SKM-1 (cell line): ENCODE results near the gene YJEFN3.

Experiments used
- DNase-seq: peaks from one replicate; lab custom pipeline; 2025; ENCODE audit not compliant: unreplicated experiment; lab: John Stamatoyannopoulos, UW

Gene YJEFN3

GRCh38 chr19:19517235-19517619 is 11.5 kb upstream of the YJEFN3 start:
- no peak for DNase-seq

- DNase-seq = no peak
Measured at GRCh38 chr19:19520989-19521388, 7.7 kb upstream of the YJEFN3 start.

- no peak for DNase-seq
Measured at GRCh38 chr19:19523177-19523576, 5.5 kb upstream of the YJEFN3 start.

GRCh38 chr19:19524053-19524452 is 4.7 kb upstream of the YJEFN3 start:
- no peak for DNase-seq

GRCh38 chr19:19525611-19526380 is 2.9 kb upstream of the YJEFN3 start:
- no peak for DNase-seq

- DNase-seq = no peak
Measured at GRCh38 chr19:19526581-19527370, 1.9 kb upstream of the YJEFN3 start.

- DNase-seq = no peak
Measured at GRCh38 chr19:19527371-19527656, 1.4 kb upstream of the YJEFN3 start.

GRCh38 chr19:19527674-19528625 is 761 bp upstream of the YJEFN3 start:
- no peak for DNase-seq

GRCh38 chr19:19529783-19530422 is 1.2 kb downstream of the YJEFN3 start:
- no peak for DNase-seq

- no peak for DNase-seq
Measured at GRCh38 chr19:19530423-19530804, 1.7 kb downstream of the YJEFN3 start.

GRCh38 chr19:19530889-19531288 is 2.2 kb downstream of the YJEFN3 start:
- DNase-seq = no peak

GRCh38 chr19:19531951-19532805 is 3.5 kb downstream of the YJEFN3 start:
- DNase-seq = no peak

GRCh38 chr19:19532806-19533701 is 4.3 kb downstream of the YJEFN3 start:
- no peak for DNase-seq

- no peak for DNase-seq
Measured at GRCh38 chr19:19533841-19534240, 5.1 kb downstream of the YJEFN3 start.

- DNase-seq = no peak
Measured at GRCh38 chr19:19534556-19535265, 6.0 kb downstream of the YJEFN3 start.

GRCh38 chr19:19535311-19536191 is 6.8 kb downstream of the YJEFN3 start:
- no peak for DNase-seq
